HG02885 (cell line): ENCODE results near the gene MRPL48.

ENCODE experiments used
- ATAC-seq: cut with Tn5 transposase; IDR thresholded peaks from one replicate; pipeline ENCODE4 v1.9.1; 2021; ENCODE audit warnings: mild to moderate bottlenecking; ENCODE audit not compliant: unreplicated experiment, poor library complexity

Gene MRPL48

DNA sequence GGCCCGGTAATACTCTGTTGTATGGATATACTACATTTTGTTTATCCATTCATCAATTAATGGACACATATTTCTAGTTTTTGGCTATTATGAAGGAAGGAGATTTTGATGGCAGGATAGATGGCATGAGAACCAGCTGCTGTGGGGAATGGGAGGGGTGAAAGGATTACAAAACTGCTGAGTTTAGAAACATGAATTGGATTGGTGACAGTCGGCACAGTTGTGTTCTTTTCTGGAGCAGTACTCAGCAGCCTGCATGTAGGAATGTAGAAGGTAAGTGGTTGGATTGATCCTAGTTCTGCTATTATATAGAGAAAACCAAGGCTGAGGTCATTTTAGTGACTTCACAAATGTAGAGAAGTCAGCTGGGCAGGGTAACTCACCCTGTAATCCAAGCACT, 96.2 kb downstream of the MRPL48 start:
- ATAC-seq = no peak

DNA sequence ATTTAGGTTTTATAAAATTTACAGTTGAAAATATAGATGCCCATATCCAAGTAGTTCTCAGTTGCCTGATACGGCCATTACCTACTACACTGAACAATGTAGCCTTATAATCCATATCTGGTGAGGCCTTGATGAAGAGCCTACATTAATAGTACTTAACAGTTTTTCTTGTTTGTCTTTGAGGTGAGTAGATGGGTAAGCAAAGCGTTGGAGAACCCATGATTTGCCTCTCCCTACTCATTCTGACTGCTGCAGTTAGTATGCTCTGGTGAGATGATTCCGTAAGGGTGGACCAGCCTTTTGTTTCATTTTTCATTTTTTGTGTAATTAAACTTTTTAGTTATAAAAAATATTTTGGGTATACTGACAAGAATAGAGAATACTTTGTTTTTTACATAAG, 100.6 kb downstream of the MRPL48 start:
- no peak for ATAC-seq

DNA sequence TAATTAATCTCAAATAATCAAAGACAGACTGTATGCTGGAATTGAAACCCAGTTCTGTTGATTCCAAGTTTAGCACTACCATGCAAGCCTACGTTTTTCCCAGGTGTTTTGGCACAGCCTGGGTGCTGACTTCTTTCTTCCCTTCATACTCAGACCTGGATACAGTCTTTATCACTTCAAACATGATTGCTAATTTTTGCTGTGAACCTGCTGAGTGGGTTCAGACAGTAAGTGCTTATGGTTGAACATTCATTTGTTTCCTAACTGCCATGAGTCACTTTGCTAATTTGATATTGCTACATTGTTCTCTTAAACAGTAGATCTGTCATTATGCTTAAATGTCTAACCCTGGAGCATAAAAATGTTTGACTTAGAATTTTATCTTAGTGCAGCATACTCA, 101.3 kb downstream of the MRPL48 start:
- no peak for ATAC-seq

DNA sequence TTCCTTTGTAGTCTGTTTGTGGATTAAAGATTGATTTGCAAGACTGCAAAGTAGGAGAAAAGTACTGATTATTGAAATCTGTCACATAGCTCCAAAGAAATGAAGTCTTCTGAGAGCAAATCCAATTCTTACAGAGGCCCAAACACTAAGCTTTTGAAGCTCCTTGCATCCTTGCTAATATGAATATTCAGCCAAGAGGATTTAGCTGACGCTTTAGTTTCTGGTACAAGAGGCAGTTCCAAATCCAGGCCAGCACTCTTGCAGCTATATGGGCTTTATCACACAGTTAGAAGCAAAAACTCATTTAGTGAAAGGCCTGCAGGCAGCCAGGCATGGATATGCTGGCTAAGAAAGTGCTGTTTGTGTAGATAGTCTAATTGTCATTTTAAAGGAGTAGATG, 101.9 kb downstream of the MRPL48 start:
- ATAC-seq = no peak

DNA sequence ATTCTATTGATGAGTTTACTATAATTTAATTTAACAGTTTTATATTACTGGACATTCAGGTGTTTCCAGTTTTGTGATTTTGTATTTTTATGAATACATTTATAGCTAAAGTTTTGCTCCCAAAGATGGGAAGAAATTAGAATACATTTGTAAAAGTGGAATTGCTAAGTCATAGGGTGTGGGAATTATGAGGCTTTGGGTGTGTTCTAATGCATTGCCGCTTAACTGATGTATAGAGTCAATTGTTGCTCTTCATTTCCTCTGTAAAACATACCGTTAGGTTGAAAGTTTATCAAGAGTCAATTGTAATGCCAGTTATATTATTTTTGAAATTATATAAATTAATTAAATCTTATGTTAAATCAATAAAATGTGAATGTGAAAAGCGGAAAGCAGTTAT, 105.4 kb downstream of the MRPL48 start:
- ATAC-seq = no peak

DNA sequence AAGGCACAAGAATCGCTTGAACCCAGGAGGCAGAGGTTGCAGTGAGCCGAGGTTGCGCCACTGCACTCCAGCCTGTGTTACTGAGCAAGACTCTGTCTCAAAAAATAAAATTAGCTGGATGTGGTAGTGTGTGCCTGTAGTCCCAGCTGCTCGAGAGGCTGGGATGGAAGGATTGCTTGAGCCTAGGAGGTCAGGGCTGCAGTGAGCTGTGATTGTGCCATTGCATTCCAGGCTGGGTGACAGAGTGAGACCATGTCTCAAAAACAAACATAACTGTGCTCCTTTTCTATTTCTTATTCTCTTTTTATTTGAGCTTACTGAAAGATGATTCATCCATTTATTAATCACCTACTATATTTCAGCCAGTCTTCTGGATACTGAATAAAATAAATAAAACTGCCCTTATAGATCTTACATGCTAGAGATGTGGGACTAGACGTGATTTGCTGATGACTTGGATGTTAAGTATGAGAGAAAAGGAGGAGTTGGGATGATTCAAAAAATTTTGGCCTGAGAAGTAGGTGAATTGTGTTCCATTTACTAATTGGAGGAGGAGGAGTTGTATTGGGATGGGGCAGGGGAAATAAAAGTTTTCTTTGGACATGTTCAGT, 107.2 kb downstream of the MRPL48 start:
- no peak for ATAC-seq

DNA sequence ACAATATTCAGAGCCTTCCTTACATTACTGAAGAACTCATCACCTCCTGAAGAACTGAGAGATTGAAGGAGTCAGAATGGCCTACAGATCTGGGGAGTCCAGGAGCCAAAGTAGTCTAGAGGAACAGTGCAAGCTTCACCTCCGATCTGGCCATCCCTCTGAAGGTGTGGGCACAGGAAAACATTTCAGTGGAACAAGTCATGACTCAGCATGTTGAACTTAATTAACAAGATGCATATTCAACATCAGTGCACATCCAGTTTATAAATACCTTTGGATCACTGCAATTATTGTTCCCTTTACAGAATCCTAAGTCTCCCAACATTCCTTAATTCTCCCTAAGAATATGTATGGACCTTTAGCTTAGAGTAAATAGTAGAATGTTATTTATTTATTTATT, 114.6 kb downstream of the MRPL48 start:
- ATAC-seq = no peak

DNA sequence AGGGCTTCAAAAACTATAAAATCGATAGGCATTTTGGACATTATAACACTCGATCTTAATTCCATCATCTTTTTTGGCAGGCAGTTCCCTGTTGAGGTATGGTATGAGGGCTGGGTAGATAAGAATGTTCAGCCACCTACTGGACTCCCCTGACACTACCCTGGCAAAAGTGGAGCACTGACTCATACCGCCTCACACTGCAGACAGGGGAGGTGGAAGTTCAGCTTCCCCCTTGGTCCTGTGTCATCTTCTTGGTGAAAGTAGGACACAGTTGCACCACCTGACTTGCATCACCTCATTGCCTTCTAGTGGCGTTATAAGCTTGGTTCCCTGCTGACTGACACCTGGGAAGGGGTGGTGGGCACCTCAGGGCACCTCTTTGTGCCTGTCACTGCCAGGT, 119.5 kb downstream of the MRPL48 start:
- ATAC-seq = no peak

DNA sequence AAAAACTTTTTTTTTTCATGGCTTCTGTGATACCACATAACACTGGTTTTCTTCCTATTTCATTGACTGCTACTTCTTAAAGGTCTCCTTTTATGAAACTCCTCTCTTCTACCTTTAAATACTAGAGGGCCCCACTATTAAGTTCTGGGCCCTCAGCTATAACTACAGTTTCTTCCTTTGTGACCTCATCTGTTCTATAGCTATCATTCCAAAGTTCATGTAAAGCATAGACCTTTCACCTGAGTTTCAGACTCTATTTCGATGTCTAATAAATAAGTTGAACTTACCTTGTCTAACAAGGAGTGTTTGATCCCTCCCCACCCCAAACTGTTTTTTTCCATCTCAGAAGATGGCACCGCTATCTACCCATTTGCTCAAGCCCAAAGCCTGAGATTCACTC, 124.4 kb downstream of the MRPL48 start:
- no peak for ATAC-seq

DNA sequence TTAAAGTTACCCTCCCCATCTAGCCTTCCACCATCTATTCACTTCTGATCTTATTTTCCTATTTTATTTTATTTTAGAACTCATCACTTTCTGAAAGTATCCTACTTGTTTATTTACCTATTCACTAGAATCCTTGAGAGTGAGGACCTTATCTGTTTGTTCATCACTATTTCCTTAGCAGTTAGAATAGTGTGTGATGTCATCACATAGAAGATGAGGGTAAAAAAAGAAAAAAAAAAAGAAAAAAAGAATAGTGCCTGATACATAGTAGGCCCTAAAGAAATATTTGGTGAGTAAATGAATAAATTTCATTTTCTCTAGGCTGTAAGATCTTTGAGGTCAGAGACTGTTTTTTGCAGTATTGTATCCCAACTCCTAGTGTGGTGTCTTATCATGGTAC, 125.8 kb downstream of the MRPL48 start:
- no peak for ATAC-seq

DNA sequence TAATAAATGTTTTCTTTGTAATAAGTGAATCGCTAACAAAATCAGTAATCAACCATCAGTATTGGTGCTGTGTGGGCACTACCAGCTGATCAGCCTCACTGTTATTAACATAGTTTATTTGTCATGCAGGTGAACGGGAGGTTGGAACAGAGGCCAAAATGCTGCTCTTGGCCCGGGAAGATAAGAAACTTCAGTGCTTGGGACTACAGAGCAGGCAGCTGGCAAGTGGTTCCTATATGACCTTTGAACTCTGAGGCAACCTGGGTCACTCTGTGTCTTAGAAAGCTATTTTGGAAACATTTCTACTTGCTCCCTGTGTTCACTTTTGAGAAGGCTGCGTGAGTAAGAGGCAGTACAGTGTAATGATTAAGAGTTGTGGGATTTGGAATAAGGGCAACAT, 126.6 kb downstream of the MRPL48 start:
- ATAC-seq = no peak
